ENCODE measurements around the gene HSPH1. TPM values are rescaled to one million over a fixed set of nuclear protein-coding genes. Genes with fewer than 3 reads are reported as not detected.

The HSPH1 gene
- total and polyA plus RNA-seq, 7 donors: 32.6 to 106 (median 72.6) TPM

DNA sequence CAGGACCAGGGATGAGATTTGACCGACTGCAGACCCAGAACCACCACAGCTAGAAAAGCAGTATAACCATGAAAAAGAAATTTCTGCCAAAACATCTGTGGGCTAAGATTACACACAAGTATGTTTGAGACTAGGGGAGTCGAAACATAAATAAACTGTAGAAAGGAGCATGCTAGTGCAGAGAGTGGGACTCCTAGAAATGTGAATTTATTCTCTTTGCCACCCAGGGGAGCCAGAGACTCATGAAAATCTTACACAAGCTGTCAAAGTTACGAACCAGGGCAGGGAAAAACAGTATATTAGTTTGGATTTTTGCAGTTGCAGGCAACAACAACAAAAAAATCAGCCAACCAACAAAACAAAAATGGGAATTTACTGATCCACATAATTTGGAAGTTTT is 12.3 kb upstream of the HSPH1 start:
- H3K36me3 ChIP-seq (ENCODE audit: insufficient read depth in 1 of 2, low read depth in 1 of 2): no peaks in the 10 kb centered on the region
- peaks cover 7% of the 10 kb centered on the region for H3K4me1 ChIP-seq
- intact Hi-C loops (cut with DNase I): loop anchor here in 1 of 2 donors (10.0 kb wide), 1 partner anchor 251 kb away; no protein-coding TSS in a partner anchor
- ATAC-seq: no peak
- H3K9me3 ChIP-seq: no peaks in the 10 kb centered on the region
- 40 to 54% (median 46%) methylated on average over 3 of the region's 3 CpGs for WGBS, 3 donors
- H3K27me3 ChIP-seq (ENCODE audit: insufficient read depth in 3 of 3, low read length in 2 of 3): no peaks in the 10 kb centered on the region
- no peak for DNase-seq
- TF ChIP-seq, protein P1, sequence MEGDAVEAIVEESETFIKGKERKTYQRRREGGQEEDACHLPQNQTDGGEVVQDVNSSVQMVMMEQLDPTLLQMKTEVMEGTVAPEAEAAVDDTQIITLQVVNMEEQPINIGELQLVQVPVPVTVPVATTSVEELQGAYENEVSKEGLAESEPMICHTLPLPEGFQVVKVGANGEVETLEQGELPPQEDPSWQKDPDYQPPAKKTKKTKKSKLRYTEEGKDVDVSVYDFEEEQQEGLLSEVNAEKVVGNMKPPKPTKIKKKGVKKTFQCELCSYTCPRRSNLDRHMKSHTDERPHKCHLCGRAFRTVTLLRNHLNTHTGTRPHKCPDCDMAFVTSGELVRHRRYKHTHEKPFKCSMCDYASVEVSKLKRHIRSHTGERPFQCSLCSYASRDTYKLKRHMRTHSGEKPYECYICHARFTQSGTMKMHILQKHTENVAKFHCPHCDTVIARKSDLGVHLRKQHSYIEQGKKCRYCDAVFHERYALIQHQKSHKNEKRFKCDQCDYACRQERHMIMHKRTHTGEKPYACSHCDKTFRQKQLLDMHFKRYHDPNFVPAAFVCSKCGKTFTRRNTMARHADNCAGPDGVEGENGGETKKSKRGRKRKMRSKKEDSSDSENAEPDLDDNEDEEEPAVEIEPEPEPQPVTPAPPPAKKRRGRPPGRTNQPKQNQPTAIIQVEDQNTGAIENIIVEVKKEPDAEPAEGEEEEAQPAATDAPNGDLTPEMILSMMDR (IDR thresholded peaks at IDR 0.05): no peak
- no peak overlapping the region for H3K4me3 ChIP-seq
- no peak overlapping the region for H3K27ac ChIP-seq

DNA sequence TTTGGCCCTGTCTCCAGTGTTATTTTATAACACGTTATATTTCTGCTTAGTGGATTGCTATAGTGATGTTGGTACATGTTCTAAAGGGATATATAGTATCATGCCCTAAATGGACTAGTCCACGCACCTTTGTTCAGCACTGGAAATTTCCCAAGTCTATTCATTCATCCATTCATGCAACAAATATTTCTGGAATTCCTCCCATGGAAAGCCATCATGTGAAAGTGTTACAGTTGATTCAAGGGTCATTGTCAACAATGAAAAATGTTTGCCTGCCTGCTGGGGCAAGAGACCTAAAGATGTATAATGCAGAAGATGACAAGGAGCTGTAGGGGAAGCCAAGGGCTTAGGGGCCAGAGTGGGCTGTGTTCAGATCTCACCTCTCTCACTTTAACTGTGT is 10.8 kb upstream of the HSPH1 start:
- no peak for ATAC-seq
- H3K9me3 ChIP-seq: no peaks in the 10 kb centered on the region
- 77 to 84% (median 80%) methylated on average over 2 of the region's 2 CpGs for WGBS, 3 donors
- TF ChIP-seq, protein P1 (IDR thresholded peaks at IDR 0.05): no peak
- intact Hi-C loops (cut with DNase I): loop anchor here in 1 of 2 donors (10.0 kb wide), 1 partner anchor 252 kb away; no protein-coding TSS in a partner anchor
- no peak overlapping the region for H3K4me3 ChIP-seq
- no peak for DNase-seq
- no peaks in the 10 kb centered on the region for H3K36me3 ChIP-seq (ENCODE audit: insufficient read depth in 1 of 2, low read depth in 1 of 2)
- H3K27me3 ChIP-seq (ENCODE audit: insufficient read depth in 3 of 3, low read length in 2 of 3): no peaks in the 10 kb centered on the region
- H3K27ac ChIP-seq: no peak overlapping the region
- peaks cover 7% of the 10 kb centered on the region for H3K4me1 ChIP-seq

DNA sequence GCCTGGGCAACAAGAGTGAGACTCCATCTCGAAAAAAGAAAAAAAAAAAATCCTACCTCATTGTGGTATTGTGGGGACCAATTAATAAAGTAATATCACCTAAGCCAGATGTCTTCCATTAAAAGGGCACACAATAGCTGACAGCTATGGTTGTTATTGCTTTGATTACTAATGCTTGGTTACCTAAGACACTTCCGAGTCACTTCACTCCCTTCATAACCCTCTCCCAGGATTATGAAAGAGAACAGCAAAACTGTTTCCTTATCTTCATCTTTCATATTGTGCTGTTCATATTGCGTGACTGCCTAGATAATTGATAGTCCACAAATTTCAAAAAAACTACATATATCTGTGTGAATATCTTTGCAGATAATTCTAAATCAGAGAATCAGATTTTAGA is 10.3 kb upstream of the HSPH1 start:
- intact Hi-C loops (cut with DNase I): loop anchor here in 1 of 2 donors (10.0 kb wide), 1 partner anchor 253 kb away; no protein-coding TSS in a partner anchor

DNA sequence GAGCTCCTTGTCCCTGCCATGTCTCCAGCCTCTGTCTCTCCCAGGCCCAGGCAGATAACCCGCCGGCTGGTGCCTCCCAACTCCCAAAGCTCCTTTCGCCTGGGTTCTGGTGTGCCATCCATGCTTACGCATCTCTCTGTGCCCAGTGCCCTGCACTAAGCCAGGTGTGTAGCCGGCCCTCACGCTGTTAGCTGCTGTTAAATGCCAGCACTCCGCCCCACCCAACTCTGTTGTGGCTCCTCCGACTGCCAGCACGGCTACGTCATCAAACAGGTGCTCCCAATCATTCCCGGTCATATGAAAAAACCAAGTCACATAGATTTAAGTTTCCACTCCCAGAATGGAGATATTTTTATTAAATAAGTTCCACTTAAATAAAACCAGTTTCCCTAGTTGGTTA is 7.0 kb upstream of the HSPH1 start:
- Histone ChIP-seq H3K4me1 (peaks cover 4% of the 10 kb centered on the region), H3K27me3 (ENCODE audit: insufficient read depth in 3 of 3, low read length in 2 of 3) (no peaks in the 10 kb centered on the region), H3K4me3 (no peak overlapping the region), H3K27ac (no peak overlapping the region), H3K9me3 (no peaks in the 10 kb centered on the region), H3K36me3 (ENCODE audit: insufficient read depth in 1 of 2, low read depth in 1 of 2) (no peaks in the 10 kb centered on the region)
- ATAC-seq (no peak), DNase-seq (no peak)
- TF ChIP-seq, protein P1 (IDR thresholded peaks at IDR 0.05): no peak
- 56 to 70% (median 62%) methylated on average over 11 of the region's 11 CpGs for WGBS, 3 donors
- intact Hi-C loops (cut with DNase I): no loop called here

More for the DNA sequence above, 10.3 kb upstream of the HSPH1 start:
- no peak overlapping the region for H3K27ac ChIP-seq
- no peak for DNase-seq
- H3K9me3 ChIP-seq: no peaks in the 10 kb centered on the region
- ATAC-seq: no peak
- no peak overlapping the region for H3K4me3 ChIP-seq
- WGBS, 3 donors: 85 to 97% (median 86%) methylated on average over 3 of the region's 3 CpGs
- TF ChIP-seq, protein P1 (IDR thresholded peaks at IDR 0.05): no peak
- no peaks in the 10 kb centered on the region for H3K36me3 ChIP-seq (ENCODE audit: insufficient read depth in 1 of 2, low read depth in 1 of 2)
- peaks cover 7% of the 10 kb centered on the region for H3K4me1 ChIP-seq
- no peaks in the 10 kb centered on the region for H3K27me3 ChIP-seq (ENCODE audit: insufficient read depth in 3 of 3, low read length in 2 of 3)

DNA sequence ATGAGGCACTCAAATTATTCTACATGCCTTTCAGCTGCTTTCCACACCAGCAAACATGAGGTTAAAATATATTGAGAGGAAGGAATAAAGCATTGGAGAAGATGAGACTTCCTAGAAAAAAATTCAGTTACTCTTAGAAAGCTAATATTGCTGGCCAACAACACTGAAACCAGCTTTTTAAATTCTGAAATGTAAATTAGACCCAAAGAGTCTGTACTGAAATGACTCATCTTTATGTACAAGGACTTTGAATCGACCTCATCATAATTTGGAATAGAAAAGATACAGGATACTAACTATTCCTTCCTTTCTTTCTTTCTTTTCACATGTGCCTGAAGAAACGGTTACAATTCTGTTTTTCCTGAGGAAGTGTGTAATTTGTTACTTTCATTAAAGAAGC is 6.5 kb upstream of the HSPH1 start:
- TF ChIP-seq, protein P1 (IDR thresholded peaks at IDR 0.05): no peak
- no peaks in the 10 kb centered on the region for H3K36me3 ChIP-seq (ENCODE audit: insufficient read depth in 1 of 2, low read depth in 1 of 2)
- intact Hi-C loops (cut with DNase I): no loop called here
- no peak overlapping the region for H3K27ac ChIP-seq
- peaks cover 10% of the 10 kb centered on the region for H3K4me1 ChIP-seq
- H3K9me3 ChIP-seq: no peaks in the 10 kb centered on the region
- no peak overlapping the region for H3K4me3 ChIP-seq
- WGBS, 3 donors: 42 to 51% (median 44%) methylated on average over 2 of the region's 2 CpGs
- no peak for ATAC-seq
- DNase-seq: no peak
- H3K27me3 ChIP-seq (ENCODE audit: insufficient read depth in 3 of 3, low read length in 2 of 3): no peaks in the 10 kb centered on the region
